Liver (tissue), 3 donors: Measurements from ENCODE around the gene NAP1L4.

ENCODE experiments used
- ATF3 ChIP-seq: IDR thresholded peaks from 2 replicates; pipeline ENCODE4 v1.6.1; 2016; ENCODE audit warnings: antibody characterized with exemption
- CTCF ChIP-seq: fragments of 150-350 bp; IDR thresholded peaks from 2 replicates; pipeline ENCODE4 v1.5.1; 2017; ENCODE audit warnings: improper control_type of control experiment, low read depth, low read length; ENCODE audit not compliant: missing input control
- RAD21 ChIP-seq, 2 donors: IDR thresholded peaks; 2 replicates each; pipeline ENCODE4 v1.6.1; 2016; ENCODE audit warnings: antibody characterized with exemption in 2 of 2, mild to moderate bottlenecking in 2 of 2
- SP1 ChIP-seq: IDR thresholded peaks from 2 replicates; pipeline ENCODE4 v1.6.1; 2018; ENCODE audit warnings: antibody characterized with exemption, mild to moderate bottlenecking
- YY1 ChIP-seq: IDR thresholded peaks from 2 replicates; pipeline ENCODE4 v1.6.1; 2016; ENCODE audit warnings: antibody characterized with exemption, mild to moderate bottlenecking
- donor health status: healthy.
- donor health status: healthy.

DNA sequence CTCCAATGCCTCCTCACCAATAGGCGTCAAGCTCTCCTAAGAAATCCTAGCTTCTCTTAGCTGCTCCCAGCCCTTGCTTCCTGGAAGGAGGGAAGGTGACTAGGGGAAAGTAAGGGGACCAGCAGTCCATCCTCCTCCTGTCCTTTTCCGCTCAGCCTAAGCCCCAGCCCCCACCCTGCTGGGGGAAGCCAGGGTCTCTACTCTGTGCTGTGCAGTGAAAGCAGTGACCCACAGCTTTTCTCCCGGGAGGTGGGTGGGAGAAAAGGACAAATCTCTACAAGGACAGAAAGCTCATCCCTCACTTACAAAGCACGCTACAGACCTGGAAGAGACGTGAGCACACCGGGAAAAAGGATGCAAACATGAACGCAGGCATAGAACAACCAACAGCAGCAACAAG is 32.0 kb downstream of the NAP1L4 start:
- TF ChIP-seq CTCF (no peak), YY1 (no peak), ATF3 (no peak), RAD21 (IDR thresholded peaks at IDR 0.05) (no peak), SP1 (no peak)
